ENCODE measurements around the gene ARHGAP22. TPM values are rescaled to one million over a fixed set of nuclear protein-coding genes. Genes with fewer than 3 reads are reported as not detected.

Gene ARHGAP22
- total RNA-seq, 1 donor from 2014 or later, result 3.4 TPM

DNA sequence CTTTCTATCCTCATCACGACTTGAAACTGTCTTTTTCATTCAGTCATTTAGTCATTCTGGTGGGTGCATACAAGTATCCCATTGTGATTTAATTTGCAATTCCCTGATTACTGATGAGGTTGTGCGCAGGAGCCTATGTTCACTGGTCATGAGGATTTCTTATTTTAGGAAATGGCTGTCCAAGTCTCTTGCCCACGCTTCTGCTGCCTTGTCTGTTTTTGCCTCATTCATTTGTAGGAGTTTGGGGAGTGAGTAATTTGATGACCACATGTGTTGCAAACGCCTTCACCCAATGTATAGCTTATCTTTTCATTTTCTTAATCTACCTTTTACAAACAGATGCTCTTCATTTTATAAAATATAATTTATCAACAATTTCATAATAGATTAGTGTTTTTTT is 127.3 kb downstream of the ARHGAP22 start:
- intact Hi-C loops (cut with micrococcal nuclease), result no loop called here
- no peak for DNase-seq
- no peak for ATAC-seq

DNA sequence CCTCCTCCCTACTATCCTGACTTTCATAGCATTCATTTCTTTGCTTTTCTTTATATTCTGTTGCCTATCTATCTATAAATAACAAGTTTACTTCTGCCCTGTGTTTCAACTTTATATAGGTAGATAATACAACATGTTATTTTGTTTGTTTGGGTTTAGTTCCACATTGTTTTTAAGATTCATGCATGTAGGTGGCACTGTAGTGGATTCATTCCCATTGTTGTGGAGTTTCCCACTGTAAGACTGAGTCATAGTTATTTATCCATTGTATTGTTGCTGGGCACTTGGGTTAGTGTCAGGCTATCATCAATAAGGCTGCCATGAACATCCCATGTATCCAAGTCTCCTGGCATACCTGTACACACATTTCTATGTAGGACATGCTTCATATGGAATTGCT is 127.7 kb downstream of the ARHGAP22 start:
- intact Hi-C loops (cut with micrococcal nuclease), result no loop called here
- ATAC-seq, result no peak
- DNase-seq, result no peak

DNA sequence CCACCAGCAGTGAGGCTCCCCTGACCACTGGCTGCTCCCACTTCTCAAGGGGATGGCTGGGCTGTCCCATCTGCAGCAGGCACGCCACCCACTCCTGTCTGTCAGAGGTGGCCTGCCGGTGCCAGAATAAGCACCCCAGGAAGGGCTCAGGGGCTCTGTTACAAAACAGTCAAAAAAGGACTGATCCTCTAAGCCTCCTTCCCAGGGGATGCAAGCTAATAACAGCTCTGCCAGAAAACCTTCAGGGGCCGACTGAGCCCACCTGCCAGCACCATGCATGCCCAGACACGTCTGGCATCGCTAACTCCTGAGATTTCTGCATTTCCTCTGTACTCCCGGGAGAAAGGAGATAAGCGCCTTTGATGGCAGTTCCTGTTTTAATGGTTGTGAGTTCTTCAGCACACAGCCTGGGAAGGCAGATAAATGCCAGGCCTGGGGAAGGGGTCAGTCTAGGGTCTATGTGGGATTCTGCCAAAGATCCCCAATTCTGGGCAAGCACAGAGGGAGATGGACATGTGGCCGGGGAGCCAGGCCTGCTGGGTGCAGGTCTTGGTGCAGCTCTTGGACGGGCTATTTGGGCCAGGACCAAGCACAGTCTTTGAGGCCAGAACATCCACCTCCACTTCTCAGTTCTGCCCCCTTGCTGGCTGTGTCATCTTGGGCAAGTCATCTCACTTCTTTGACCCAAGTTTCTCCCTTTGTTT is 128.4 kb downstream of the ARHGAP22 start:
- no peak for DNase-seq
- intact Hi-C loops (cut with micrococcal nuclease), result no loop called here
- ATAC-seq, result no peak

GRCh38 chr10:48475943-48476278 is 129.0 kb downstream of the ARHGAP22 start:
- intact Hi-C loops (cut with micrococcal nuclease), result no loop called here

DNA sequence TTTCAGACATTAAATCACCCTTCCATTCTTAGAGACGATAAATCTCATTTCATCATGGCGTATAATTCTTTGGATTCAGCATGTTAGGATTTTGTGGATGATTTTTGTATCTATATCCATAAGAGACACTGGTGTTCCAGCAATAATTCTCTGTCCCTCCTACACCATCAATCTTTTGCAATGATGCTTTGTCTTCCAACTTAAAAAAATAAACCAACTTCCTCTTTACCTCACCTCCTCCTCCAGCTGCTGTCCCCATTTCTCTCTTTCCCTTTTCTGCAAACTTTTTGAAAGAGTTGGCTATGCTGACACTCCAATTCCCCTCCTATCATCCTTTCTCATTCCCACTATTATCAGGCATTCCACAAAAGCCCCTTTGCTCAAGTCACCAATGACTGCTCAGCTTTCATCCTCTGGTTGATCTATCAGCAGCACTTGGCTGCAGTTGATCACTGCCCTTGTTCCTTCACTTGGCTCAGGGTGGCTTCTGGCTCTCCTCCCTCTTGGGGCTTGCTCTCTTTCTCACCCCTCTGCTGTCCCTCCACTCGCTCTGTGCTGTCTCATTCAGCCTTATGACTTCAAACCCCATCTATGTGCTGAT is 130.0 kb downstream of the ARHGAP22 start:
- intact Hi-C loops (cut with micrococcal nuclease), result no loop called here
- ATAC-seq, result no peak
- no peak for DNase-seq

More at GRCh38 chr10:48475943-48476278, 129.0 kb downstream of the ARHGAP22 start:
- ATAC-seq, result no peak
- no peak for DNase-seq

DNA sequence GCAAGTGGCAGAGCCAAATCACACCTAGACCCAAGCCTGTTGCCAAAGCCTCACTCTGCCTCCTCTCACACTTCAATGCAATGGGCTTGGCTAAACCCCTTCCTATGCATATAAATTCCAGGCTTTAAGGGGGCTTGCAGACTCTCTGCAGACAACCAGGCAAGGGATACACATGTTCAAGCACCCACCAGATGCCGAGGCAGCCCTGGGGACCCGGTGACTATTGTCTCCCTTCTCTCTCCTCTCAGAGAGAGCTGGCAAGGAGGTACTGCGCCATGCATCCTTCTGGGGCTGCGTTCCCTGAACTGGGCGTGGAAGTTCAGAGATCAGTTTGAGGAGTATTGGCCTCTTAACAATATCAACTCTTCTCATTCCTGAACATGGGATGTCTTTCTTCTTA is 131.2 kb downstream of the ARHGAP22 start:
- intact Hi-C loops (cut with micrococcal nuclease), result no loop called here

GRCh38 chr10:48472501-48473069 is 132.3 kb downstream of the ARHGAP22 start:
- ATAC-seq (no peak), DNase-seq (no peak)
- intact Hi-C loops (cut with micrococcal nuclease), result no loop called here

More for the DNA sequence above, 131.2 kb downstream of the ARHGAP22 start:
- no peak for ATAC-seq
- DNase-seq, result no peak

DNA sequence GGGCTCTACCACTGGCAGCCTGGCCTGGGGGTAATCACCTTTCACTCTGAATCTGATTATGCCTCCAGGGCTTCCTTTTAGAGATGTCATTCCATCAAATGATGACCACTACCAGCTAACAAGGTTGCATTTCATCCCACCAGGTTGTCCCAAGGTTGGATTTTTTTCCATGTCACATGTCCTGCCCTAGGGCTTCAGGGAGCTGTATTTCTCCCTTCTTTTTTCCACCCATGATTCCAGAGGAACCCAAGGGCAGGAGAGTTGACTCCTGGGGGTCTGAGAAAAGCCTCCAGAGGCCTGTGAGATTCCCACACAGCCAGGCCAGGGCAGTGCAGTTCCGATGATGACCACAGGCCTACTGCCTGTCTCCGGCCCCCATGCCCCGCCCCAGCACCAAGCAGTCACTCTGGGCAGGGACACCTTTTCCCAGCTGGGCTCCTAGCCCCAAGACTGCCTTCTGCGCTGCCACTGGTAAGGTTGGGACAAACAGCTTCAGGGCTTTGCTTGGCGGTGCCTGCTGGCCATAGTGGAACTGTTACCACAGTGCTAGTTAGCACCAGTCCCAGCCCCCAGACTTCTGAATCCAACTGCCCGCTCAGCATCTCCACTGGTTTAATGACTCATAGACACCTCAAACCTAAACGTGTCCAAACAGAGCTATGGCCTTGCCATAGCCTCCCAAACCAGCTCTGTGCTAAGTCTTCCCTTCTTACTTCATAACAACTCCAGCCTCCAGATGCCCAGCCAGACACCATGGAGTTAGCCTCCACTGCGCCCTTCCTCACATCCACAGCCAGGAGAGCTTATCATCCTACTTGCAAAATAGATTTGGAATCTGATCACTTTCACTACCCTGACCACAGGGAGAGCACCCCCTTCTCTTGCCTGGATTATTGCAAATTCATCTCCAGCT is 133.7 kb downstream of the ARHGAP22 start:
- intact Hi-C loops (cut with micrococcal nuclease), result no loop called here
- no peak for ATAC-seq

DNA sequence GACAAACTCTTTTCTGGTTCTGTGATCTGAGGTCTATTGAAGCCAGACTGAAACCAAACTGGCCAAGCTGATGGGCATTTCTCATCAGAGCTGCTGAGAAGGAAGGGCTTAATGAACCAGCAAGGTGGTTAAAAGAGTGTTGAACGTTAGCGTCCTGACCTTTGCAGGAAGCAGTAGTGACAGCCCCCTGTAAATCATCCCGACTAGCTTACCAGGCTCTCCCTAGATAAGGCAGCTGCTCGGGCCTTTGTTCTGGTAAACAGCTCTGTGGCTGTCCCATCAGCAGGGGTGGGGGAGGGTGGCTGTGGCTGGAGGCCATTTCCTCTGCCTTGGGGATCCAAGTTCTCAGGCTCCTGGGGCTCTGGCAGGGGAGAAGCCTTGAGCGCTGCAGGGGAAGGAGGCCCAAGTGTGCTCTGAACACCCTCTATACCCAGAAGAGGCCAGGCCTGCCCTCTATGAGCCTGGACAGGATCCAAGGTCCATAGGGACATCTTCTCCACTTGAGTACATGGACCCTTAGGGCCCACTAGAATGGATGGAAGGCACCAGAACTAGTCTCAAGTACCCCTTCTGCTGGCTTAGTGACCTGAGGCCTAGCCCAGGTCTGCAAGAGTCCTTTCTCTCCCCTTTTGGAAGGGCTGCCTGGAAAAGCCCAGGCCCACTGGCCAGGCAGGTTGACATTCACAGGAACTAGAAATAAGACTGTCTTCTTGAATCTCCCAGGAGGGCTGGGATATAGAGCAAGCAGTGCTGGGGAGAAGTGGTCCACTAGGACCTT is 134.6 kb downstream of the ARHGAP22 start:
- no peak for DNase-seq
- ATAC-seq, result peak; percentile 23
- intact Hi-C loops (cut with micrococcal nuclease), result no loop called here

More for the DNA sequence above, 133.7 kb downstream of the ARHGAP22 start:
- no peak for DNase-seq

DNA sequence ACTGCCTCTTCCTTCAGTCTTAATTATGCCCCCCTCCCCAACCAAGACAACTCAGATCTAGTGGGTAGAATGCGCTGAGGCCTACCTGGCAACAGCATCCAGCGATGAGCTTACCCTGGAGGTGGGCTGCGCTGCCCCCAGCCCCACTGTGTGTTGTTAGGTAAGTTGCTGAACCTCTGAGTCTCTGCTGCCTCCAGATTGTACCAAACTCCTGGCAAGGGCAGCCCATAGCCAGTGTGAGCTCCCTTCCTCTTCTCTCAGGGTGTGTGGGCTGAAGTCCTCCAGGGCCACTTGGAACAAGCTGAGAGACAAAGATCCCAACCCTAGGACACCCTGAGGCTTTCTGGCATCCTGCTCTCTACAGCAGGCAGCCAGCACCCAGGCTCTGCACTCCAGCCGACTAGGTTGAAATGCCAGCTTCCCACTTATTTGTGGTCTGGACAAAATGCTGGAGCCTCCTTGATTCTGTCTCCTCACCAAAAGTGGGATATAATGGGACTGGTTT is 135.3 kb downstream of the ARHGAP22 start:
- DNase-seq (no peak), ATAC-seq (no peak)
- intact Hi-C loops (cut with micrococcal nuclease), result no loop called here

DNA sequence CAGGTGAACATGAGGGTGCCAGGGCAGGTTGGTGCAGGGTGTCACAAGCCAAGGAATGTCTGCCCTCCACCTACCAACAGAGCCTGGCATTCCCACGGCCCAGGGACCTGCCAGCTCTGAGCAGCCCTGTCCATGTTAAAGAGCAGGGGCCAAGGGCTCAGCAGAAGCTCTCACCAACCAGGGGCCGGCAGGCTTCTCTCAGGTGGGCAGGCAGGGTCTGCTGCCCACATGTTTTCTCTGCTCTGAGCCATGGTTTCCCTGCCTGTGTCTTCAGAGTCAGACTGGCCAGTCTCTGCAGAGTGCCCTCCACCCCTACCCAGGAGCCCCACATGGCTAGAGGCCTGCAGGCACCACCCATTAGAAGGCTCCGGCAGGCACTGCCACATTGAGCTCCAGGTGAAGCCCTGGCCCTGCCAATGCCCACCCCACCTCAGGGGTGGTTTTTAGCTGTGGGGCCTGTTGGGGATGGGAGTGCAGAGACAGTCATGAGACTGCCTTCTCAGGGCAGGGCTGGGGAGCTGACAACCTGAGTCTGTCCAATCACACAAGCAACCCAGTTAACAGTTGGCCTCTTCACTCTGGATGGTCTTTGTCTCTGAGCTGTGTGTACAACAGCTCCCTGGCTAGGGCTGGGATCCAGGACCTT is 135.9 kb downstream of the ARHGAP22 start:
- DNase-seq (no peak), ATAC-seq (no peak)
- intact Hi-C loops (cut with micrococcal nuclease), result no loop called here

- intact Hi-C loops (cut with micrococcal nuclease), result no loop called here
- DNase-seq, result no peak
- ATAC-seq, result no peak
Observed at GRCh38 chr10:48468130-48468790, 136.6 kb downstream of the ARHGAP22 start.

DNA sequence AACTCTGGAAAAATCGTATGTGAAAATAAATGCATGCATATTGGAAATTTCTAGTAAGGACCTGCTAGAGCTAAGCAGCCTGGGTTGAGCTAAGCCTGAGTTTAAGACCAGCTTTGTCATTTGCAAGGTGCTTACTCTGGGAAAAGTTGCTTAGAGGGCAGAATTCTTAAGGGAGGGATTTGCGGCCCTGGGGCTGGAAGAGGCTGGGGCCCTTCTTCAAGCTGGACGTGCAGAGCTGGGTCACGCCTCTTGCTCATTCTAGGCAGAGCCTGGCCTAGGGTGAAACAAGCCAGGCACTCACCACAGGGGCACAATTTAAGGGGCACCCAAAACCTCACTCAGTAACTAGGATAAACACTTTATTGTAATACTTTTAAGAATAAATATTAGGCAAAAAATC is 137.2 kb downstream of the ARHGAP22 start:
- no peak for ATAC-seq
- no peak for DNase-seq
- intact Hi-C loops (cut with micrococcal nuclease), result no loop called here

DNA sequence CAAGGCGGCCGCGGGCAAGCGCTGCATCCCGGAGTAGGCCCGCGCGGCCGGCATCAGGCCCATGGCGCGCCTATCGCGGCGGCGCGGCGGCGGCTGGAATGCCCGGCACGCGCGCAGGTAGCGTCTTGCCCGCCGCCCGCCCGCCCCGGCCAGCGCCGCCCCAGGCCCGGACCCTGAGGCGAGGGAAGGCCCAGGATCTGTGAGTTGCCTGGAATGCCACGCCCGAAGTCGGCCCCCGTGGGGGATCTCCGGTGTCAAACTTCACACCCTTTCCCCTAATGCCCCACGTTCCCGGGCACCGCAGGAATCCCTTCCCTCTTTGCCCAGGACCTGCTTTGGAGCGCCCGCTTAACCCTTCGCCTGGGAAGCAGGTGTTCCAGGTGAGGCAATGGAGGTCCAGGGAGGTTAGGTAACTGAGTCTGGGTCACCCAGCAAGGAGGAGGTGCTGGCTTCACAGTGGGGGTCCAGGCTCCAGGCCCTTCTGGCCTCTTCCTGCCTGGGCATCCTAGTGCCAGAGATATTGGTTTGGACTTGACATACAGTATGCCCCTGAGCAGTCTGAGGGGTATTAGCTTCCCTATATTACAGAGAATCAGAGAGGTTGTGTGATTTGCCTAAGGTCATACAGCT is 138.1 kb downstream of the ARHGAP22 start:
- no peak for ATAC-seq
- intact Hi-C loops (cut with micrococcal nuclease), result no loop called here
- DNase-seq, result no peak

DNA sequence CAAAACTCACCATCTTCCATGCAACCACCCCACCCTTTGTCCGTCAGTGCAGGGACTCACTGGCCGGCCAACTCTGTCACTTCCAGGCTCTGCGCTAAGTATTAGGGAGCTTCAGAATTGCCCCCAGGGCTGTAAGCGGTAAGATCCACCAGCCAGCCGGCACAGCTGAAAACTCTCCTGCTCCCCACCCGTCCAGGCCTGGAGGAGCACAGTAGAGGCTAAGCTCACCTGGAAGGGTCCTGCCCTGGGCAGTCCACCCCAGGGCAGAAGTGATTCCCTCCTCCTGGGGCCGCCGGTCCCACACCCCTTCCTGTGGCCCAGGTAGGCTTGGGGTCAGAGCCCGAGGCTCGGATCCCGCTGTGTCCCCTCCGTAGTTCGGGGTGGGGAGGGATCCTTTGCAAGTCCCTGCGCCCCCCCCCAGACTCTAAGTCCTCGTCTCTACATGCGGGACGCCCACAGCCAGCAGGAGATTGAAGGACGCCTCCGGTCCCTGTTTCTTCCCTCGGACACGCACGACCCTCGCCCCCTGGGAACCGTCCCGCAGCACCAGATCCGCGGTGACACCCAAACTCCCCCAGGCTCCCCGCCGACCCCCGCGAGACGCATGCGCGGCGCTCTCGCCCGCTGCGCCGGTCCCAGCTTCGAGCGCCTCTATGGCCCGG is 138.9 kb downstream of the ARHGAP22 start:
- peak; percentile 2 for ATAC-seq
- intact Hi-C loops (cut with micrococcal nuclease), result no loop called here
- no peak for DNase-seq

DNA sequence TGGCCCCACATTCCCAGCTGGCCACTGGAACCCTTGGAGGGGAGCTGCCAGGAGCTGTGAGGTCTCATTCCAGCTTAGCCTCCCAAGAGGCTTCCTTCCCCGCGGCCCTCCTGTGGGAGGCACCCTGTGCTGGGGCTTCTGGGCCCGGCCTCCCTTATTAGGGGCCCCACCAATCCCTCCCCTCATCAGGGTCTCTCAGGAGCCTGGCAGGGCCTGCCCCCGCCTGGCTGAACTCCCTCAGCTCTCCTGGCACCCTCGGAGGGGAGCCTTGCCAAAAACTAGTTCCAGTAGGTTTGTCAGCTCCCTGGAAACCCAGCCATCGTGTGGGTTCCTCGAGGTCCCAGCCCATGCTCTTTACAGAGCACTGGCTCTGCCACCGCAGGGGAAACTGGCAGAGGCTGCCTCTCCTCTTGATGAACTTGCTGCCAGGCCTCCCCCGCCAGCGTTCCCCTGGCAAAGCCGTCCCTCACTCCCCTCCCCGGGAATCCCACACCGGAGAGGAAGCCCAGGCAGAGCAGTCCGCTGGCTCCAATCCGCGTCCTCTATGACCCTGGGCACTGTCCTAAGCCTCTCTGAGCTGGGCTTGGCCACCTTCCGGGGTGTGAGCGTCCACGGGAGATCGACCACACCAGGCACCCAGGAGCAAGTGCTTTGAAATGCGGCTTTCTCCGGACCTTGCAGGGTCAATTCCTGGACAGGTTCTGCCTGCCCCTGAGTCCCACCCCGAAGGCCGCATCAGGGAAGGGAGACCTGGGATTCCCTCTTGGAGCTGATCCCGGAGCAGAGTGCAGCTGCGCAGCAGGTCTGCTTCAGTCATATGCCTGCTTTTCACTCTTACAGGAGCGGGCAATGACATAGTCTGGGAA is 139.8 kb downstream of the ARHGAP22 start:
- ATAC-seq (peak; percentile 92), DNase-seq (peak; percentile 84)
- intact Hi-C loops (cut with micrococcal nuclease), result no loop called here
